Subcutaneous abdominal adipose tissue (tissue), 5 donors: Measurements from ENCODE around the gene ST3GAL3.
A peak's percentile ranks its signal among the peaks of the same experiment; 100 is the strongest.

Experiments used
- H3K27ac ChIP-seq: one replicate; pipeline ENCODE4 v1.7.0; 2013; ENCODE audit warnings: low read depth, mild to moderate bottlenecking, inconsistent platforms, low read length, moderate library complexity
- H3K27me3 ChIP-seq, 5 donors: one replicate each; pipeline ENCODE4 v1.7.0; 2013; ENCODE audit warnings: low read length in 5 of 5, inconsistent platforms in 1 of 5; ENCODE audit not compliant: control insufficient read depth in 5 of 5, insufficient read depth in 4 of 5
- H3K36me3 ChIP-seq, 5 donors: one replicate each; pipeline ENCODE4 v1.7.0; 2013; ENCODE audit warnings: low read length in 5 of 5; ENCODE audit not compliant: control insufficient read depth in 5 of 5, insufficient read depth in 5 of 5
- H3K4me1 ChIP-seq, 5 donors: one replicate each; pipeline ENCODE4 v1.7.0; 2013; ENCODE audit warnings: low read length in 5 of 5, mild to moderate bottlenecking in 3 of 5, moderate library complexity in 1 of 5; ENCODE audit not compliant: control insufficient read depth in 5 of 5, insufficient read depth in 5 of 5
- H3K4me3 ChIP-seq, 5 donors: one replicate each; pipeline ENCODE4 v1.7.0; 2013; ENCODE audit warnings: low read length in 5 of 5, low read depth in 1 of 5
- H3K9ac ChIP-seq, 5 donors: one replicate each; pipeline ENCODE4 v1.7.0; 2013; ENCODE audit warnings: low read length in 5 of 5, mild to moderate bottlenecking in 4 of 5, moderate library complexity in 3 of 5
- H3K9me3 ChIP-seq, 5 donors: one replicate each; pipeline ENCODE4 v1.7.0; 2013; ENCODE audit warnings: low read length in 5 of 5; ENCODE audit not compliant: control insufficient read depth in 5 of 5
- donor health status: healthy.
- donor health status: healthy.
- donor health status: healthy.
- donor health status: healthy.
- donor health status: healthy.

The ST3GAL3 gene

GRCh38 chr1:43960798-43961197, 253.5 kb downstream of the ST3GAL3 start:
- Histone ChIP-seq H3K4me1 (no peaks in the 10 kb centered on the region), H3K36me3 (peaks cover 0 to 92% (median 80%) of the 10 kb centered on the region in 5 donors)

DNA sequence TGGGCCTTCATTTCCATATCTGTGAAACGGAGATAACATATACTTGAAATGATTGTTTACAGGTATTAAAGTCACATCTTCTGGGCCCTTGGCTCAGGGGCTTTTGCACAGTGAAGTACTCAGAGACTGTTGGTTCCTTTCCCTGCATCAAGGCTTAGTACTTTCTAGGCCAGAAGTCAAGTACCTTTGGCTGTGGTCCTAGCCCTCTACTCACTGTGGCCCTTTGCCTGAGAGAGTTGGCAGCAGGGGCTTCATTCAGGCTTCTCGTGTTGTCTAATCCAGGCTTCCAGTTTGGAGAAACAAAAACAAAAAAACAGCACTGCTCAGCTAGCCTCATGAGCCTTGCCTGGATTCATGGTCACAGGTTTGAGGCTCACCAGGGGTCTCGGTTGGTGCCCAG, 254.4 kb downstream of the ST3GAL3 start:
- Histone ChIP-seq H3K27me3 (no peaks in the 10 kb centered on the region), H3K36me3 (peaks cover 0 to 94% (median 82%) of the 10 kb centered on the region in 5 donors), H3K9me3 (no peaks in the 10 kb centered on the region), H3K4me1 (no peaks in the 10 kb centered on the region), H3K4me3 (no peak overlapping the region), H3K27ac (no peak overlapping the region), H3K9ac (no peak overlapping the region)

More at GRCh38 chr1:43960798-43961197, 253.5 kb downstream of the ST3GAL3 start:
- Histone ChIP-seq H3K9me3 (no peaks in the 10 kb centered on the region), H3K27me3 (no peaks in the 10 kb centered on the region), H3K27ac (no peak overlapping the region), H3K4me3 (no peak overlapping the region), H3K9ac (no peak overlapping the region)

- Histone ChIP-seq H3K9ac (no peak overlapping the region), H3K27me3 (no peaks in the 10 kb centered on the region), H3K4me1 (no peaks in the 10 kb centered on the region), H3K9me3 (no peaks in the 10 kb centered on the region), H3K27ac (no peak overlapping the region), H3K36me3 (peaks cover 0 to 94% (median 78%) of the 10 kb centered on the region in 5 donors), H3K4me3 (no peak overlapping the region)
These were observed 255.0 kb downstream of the ST3GAL3 start for GRCh38 chr1:43962324-43962723.

GRCh38 chr1:43963006-43963405, 255.7 kb downstream of the ST3GAL3 start:
- H3K9me3 ChIP-seq = no peaks in the 10 kb centered on the region
- no peak overlapping the region for H3K4me3 ChIP-seq
- H3K36me3 ChIP-seq = peaks cover 0 to 93% (median 76%) of the 10 kb centered on the region in 5 donors
- H3K27ac ChIP-seq = no peak overlapping the region
- no peaks in the 10 kb centered on the region for H3K4me1 ChIP-seq
- no peaks in the 10 kb centered on the region for H3K27me3 ChIP-seq
- no peak overlapping the region for H3K9ac ChIP-seq

DNA sequence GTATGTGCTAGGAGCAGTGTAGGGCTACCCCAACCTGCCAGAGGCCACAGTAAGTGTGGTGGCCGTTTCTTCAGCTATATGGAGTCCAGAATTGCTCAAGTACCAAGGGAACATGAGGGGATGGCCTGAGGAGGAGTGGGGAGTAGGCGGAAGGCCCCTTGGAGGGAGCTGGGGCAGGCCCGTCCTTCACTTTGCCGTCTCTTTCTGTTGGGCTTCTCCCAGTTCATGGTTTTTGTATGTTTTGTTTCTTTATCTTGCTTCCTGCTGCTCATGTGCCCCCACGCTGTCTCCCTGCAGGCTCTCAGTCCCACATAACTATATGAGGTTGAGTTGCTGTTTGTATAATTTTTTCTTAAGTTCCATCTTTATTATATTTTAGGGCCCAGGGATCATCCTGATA, 256.6 kb downstream of the ST3GAL3 start:
- H3K9ac ChIP-seq = no peak overlapping the region
- H3K27me3 ChIP-seq = no peaks in the 10 kb centered on the region
- H3K4me3 ChIP-seq = no peak overlapping the region
- H3K4me1 ChIP-seq = no peaks in the 10 kb centered on the region
- H3K27ac ChIP-seq = no peak overlapping the region
- peaks cover 0 to 85% (median 67%) of the 10 kb centered on the region in 5 donors for H3K36me3 ChIP-seq
- H3K9me3 ChIP-seq = no peaks in the 10 kb centered on the region

DNA sequence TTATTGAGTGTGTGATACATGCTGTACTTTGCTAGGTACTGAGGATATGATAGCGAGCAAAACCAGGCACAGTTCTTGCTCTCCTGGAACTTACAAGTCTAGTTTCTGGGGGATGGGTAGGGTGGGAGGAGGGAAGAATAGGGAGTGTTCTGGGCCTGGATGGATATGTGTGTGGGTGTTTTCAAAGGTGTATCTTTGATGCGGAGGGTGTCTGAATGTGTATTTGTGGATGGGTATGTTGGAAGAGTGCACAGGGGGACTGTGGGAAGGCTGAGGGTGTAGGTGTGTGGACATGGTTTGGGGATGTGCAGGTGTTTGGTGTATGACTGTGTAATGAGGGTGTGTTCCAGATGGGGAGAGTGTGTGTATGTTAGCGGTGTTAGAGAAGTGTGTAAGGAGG, 258.0 kb downstream of the ST3GAL3 start:
- H3K36me3 ChIP-seq = peaks cover 0 to 70% (median 54%) of the 10 kb centered on the region in 5 donors
- no peak overlapping the region for H3K9ac ChIP-seq

DNA sequence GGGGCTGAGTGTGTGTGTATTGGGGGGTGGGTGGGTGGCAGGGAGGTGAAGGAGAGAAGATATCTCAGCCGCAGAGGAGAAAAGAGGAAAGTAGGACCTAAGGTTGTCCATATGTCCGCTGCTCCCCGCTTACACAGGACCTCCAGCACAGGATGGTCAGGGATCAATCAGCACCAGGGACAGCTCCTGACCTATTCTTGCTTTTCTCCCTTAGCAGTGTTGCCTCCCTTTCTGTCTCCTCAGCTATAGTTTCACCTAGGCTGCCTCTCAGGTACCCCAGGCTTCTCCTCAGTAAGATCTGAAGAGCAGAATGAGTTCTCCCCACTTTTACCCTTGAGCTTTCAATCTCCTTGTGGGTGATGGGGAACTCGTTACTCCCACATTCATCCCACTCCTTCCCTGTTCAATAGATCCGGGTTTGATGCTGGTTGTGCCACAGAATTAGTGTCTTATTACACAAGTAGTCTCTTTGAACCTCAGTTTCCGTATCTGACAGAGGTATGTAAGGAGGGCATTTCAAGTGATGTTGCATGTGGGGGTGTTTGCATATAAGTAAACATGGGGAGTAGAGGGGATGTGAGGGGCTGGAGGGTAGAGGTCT, 261.1 kb downstream of the ST3GAL3 start:
- no peak overlapping the region for H3K4me3 ChIP-seq
- peaks cover 0 to 56% (median 31%) of the 10 kb centered on the region in 5 donors for H3K36me3 ChIP-seq
- H3K4me1 ChIP-seq = peaks cover 2 to 20% (median 16%) of the 10 kb centered on the region in 5 donors

More for the DNA sequence above, 258.0 kb downstream of the ST3GAL3 start:
- Histone ChIP-seq H3K9me3 (no peaks in the 10 kb centered on the region), H3K4me1 (peaks cover under 1 to 9% (median 9%) of the 10 kb centered on the region in 5 donors), H3K27me3 (no peaks in the 10 kb centered on the region), H3K4me3 (no peak overlapping the region), H3K27ac (no peak overlapping the region)

GRCh38 chr1:43969416-43969745, 262.0 kb downstream of the ST3GAL3 start:
- Histone ChIP-seq H3K9me3 (no peaks in the 10 kb centered on the region), H3K27me3 (no peaks in the 10 kb centered on the region), H3K9ac (no peak overlapping the region), H3K4me3 (peak overlapping the region in 4 of 5 donors; percentile 33 to 97 (median 37)), H3K36me3 (peaks cover 0 to 50% (median 24%) of the 10 kb centered on the region in 5 donors), H3K27ac (no peak overlapping the region), H3K4me1 (peaks cover 4 to 26% (median 23%) of the 10 kb centered on the region in 5 donors)

More for the DNA sequence above, 261.1 kb downstream of the ST3GAL3 start:
- no peak overlapping the region for H3K9ac ChIP-seq
- H3K9me3 ChIP-seq = no peaks in the 10 kb centered on the region
- no peaks in the 10 kb centered on the region for H3K27me3 ChIP-seq
- no peak overlapping the region for H3K27ac ChIP-seq

- Histone ChIP-seq H3K36me3 (peaks cover 0 to 45% (median 24%) of the 10 kb centered on the region in 5 donors), H3K27me3 (no peaks in the 10 kb centered on the region), H3K27ac (peak within 1 kb of the TSS; percentile 54), H3K4me1 (peaks cover 4 to 27% (median 25%) of the 10 kb centered on the region in 5 donors), H3K9me3 (no peaks in the 10 kb centered on the region), H3K4me3 (peak within 1 kb of the TSS; percentile 84 to 97 (median 94)), H3K9ac (peak within 1 kb of the TSS; percentile 29 to 91 (median 82))
These were observed 262.6 kb downstream of the ST3GAL3 start, which contains the start of gene DPH2 for GRCh38 chr1:43969746-43970466. DPH2 (plus strand) TSS chr1:43970010; CDS start chr1:43970176, 166 bp downstream.

DNA sequence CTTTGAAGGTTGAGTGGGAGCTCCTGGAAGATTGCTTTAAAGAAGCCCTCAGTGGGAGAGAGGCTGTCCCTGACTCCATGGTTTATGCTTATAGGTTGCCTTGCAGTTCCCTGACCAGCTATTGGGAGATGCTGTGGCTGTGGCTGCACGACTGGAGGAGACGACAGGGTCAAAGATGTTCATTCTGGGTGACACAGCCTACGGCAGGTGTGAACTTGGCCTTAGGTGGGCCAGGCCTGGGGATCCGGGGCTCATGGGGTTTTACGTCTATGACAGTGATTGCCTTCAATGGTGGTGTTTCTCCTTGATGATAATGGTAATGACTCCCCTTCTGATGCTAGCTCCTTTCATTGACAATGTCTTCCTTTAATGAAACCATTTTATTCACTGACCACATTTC, 263.2 kb downstream of the ST3GAL3 start:
- Histone ChIP-seq H3K4me3 (peak overlapping the region; percentile 84 to 97 (median 94)), H3K27me3 (no peaks in the 10 kb centered on the region), H3K9me3 (no peaks in the 10 kb centered on the region), H3K4me1 (peaks cover 4 to 32% (median 29%) of the 10 kb centered on the region in 5 donors), H3K36me3 (peaks cover 0 to 41% (median 24%) of the 10 kb centered on the region in 5 donors), H3K27ac (no peak overlapping the region), H3K9ac (peak overlapping the region; percentile 29 to 91 (median 82))
